HepG2 (cell line): ENCODE measurements around the gene SLC6A9. TPM values are rescaled to one million over a fixed set of nuclear protein-coding genes. Genes with fewer than 3 reads are reported as not detected.

ENCODE experiments used
- ATAC-seq: fragments of 200-7000 bp; cut with Tn5 transposase; 3 replicates; pipeline ENCODE4 v1.9.1; 2020; ENCODE audit warnings: mild to moderate bottlenecking, moderate library complexity
- BruUV-seq: library from RNA; stranded (reverse); fragments of 400-500 nt; replicated peaks from 2 replicates; lab custom pipeline; 2021; lab: Mats Ljungman, UMichigan
- CTCF ChIA-PET: fragments of 300-600 bp; formaldehyde crosslinking; extraction: SDS; loops from one replicate; lab custom pipeline; 2021; ENCODE audit warnings: low total read pairs, inconsistent platforms, low intra/inter-chr PET ratio; lab: Yijun Ruan, JAX
- POLR2A ChIA-PET: fragments of 350-600 bp; sonication (Branson Sonifier 250); formaldehyde crosslinking; loops from one replicate; lab custom pipeline; 2020; ENCODE audit warnings: antibody characterized with exemption, inconsistent platforms; lab: Yijun Ruan, JAX
- DNase-seq: peaks from one replicate; pipeline ENCODE4 v3.0.0-alpha.2; 2015; ENCODE audit warnings: low spot score
- FAIRE-seq: peaks from 3 replicates; lab custom pipeline; 2011; peaks lifted over from hg19 to GRCh38; lab: Jason Lieb, UNC
- H2AFZ ChIP-seq: one replicate; pipeline ENCODE4 v1.6.1; 2011; ENCODE audit warnings: low read length, inconsistent platforms
- H3K27ac ChIP-seq: fragments of 300-600 bp; 3 replicates; pipeline ENCODE4 v1.8.0; 2011; ENCODE audit warnings: mixed run types, mild to moderate bottlenecking, mixed read lengths, low read length, inconsistent platforms; ENCODE audit not compliant: insufficient read depth; ENCODE audit errors: extremely low read length
- H3K27me3 ChIP-seq, 2 experiments: fragments of 200-600 bp in 1 of 2; 2 replicates in 1 of 2; 3 replicates in 1 of 2; pipeline versions ENCODE4 v1.6.0 to v1.8.0; 2011; ENCODE audit warnings: low read length in 2 of 2, mild to moderate bottlenecking in 2 of 2, moderate library complexity in 2 of 2, inconsistent platforms in 1 of 2; ENCODE audit not compliant: insufficient read depth in 2 of 2, control insufficient read depth in 1 of 2
- H3K36me3 ChIP-seq, 2 experiments: fragments of 200-600 bp in 1 of 2; replicated peaks in 1 of 2; 2 replicates in 1 of 2; 3 replicates in 1 of 2; pipeline versions ENCODE4 v1.5.1 to v1.8.0; 2011; ENCODE audit warnings: low read length in 2 of 2, inconsistent platforms in 1 of 2; ENCODE audit not compliant: insufficient read depth in 2 of 2, control insufficient read depth in 1 of 2
- H3K4me1 ChIP-seq: 2 replicates; pipeline ENCODE4 v1.5.1; 2012; ENCODE audit warnings: low read length, inconsistent platforms; ENCODE audit not compliant: insufficient read depth
- H3K4me2 ChIP-seq: 2 replicates; pipeline ENCODE4 v1.6.0; 2011; ENCODE audit warnings: low read depth, low read length, inconsistent platforms
- H3K4me3 ChIP-seq, 3 experiments: fragments of 200-600 bp in 1 of 3; sonication (generic), shearing (Covaris generic) in 1 of 3; replicated peaks in 1 of 3; 2 replicates each; pipeline ENCODE4 v1.5.1; 2011 to 2016; ENCODE audit warnings: low read length in 3 of 3, inconsistent platforms in 2 of 3, low read depth in 2 of 3, mild to moderate bottlenecking in 2 of 3, control low read depth in 1 of 3, mixed read lengths in 1 of 3; ENCODE audit not compliant: insufficient read depth in 1 of 3
- H3K79me2 ChIP-seq: one replicate; pipeline ENCODE4 v1.6.1; 2011; ENCODE audit warnings: low read length, inconsistent platforms; ENCODE audit not compliant: insufficient read depth
- H3K9ac ChIP-seq: 2 replicates; pipeline ENCODE4 v1.6.0; 2011; ENCODE audit warnings: mild to moderate bottlenecking, low read depth, low read length, inconsistent platforms; ENCODE audit not compliant: insufficient read depth
- H3K9me3 ChIP-seq: 2 replicates; pipeline ENCODE4 v1.5.1; 2012; ENCODE audit warnings: mild to moderate bottlenecking, low read length
- H4K20me1 ChIP-seq: 2 replicates; pipeline ENCODE4 v1.6.0; 2011; ENCODE audit warnings: inconsistent platforms, mild to moderate bottlenecking, low read length, moderate library complexity; ENCODE audit not compliant: insufficient read depth
- BATF2 ChIP-seq: sonication (generic); formaldehyde crosslinking; IDR thresholded peaks from 2 replicates; pipeline ENCODE4 v1.8.0; 2022; ENCODE audit warnings: mild to moderate bottlenecking, missing genetic modification reagents, moderate library complexity
- CTCF ChIP-seq: sonication (generic); formaldehyde crosslinking; IDR thresholded peaks from 2 replicates; pipeline ENCODE4 v1.5.0; 2020; ENCODE audit warnings: mild to moderate bottlenecking, missing genetic modification reagents, moderate library complexity
- E2F2 ChIP-seq: sonication (generic); formaldehyde crosslinking; IDR thresholded peaks from 2 replicates; pipeline ENCODE4 v1.4.0; 2020; ENCODE audit warnings: missing genetic modification reagents, borderline replicate concordance
- ETV5 ChIP-seq: IDR thresholded peaks from 2 replicates; pipeline ENCODE4 v1.6.1; 2018; ENCODE audit warnings: missing biosample characterization, missing genetic modification reagents, inconsistent platforms, borderline replicate concordance
- IKZF4 ChIP-seq: sonication (generic); formaldehyde crosslinking; IDR thresholded peaks from 2 replicates; pipeline ENCODE4 v1.5.1; 2020; ENCODE audit warnings: borderline replicate concordance, mild to moderate bottlenecking, low read depth, missing genetic modification reagents; ENCODE audit errors: not compliant biosample characterization
- PAX8 ChIP-seq: sonication (generic); formaldehyde crosslinking; IDR thresholded peaks from 2 replicates; pipeline ENCODE4 v1.8.0; 2022; ENCODE audit warnings: mild to moderate bottlenecking, missing genetic modification reagents, borderline replicate concordance
- POLR2A ChIP-seq, 2 experiments: IDR thresholded peaks; 2 replicates each; pipeline ENCODE4 v1.6.1; 2011; ENCODE audit warnings: low read depth in 2 of 2, low read length in 2 of 2, mild to moderate bottlenecking in 1 of 2, moderate library complexity in 1 of 2; ENCODE audit not compliant: insufficient read depth in 1 of 2
- SRSF1 ChIP-seq: fragments of 200-400 bp; formaldehyde crosslinking; optimal IDR thresholded peaks from 2 replicates; pipeline ENCODE3; 2017; ENCODE audit warnings: mild to moderate bottlenecking, low read depth, low read length, moderate library complexity
- STAT5B ChIP-seq: sonication (generic); formaldehyde crosslinking; IDR thresholded peaks from 2 replicates; pipeline ENCODE4 v1.4.0; 2020; ENCODE audit warnings: missing genetic modification reagents
- ZBTB38 ChIP-seq: sonication (generic); formaldehyde crosslinking; IDR thresholded peaks from 2 replicates; pipeline ENCODE4 v1.5.1; 2020; ENCODE audit warnings: mild to moderate bottlenecking, missing genetic modification reagents
- ZNF180 ChIP-seq: sonication (generic); formaldehyde crosslinking; IDR thresholded peaks from 2 replicates; pipeline ENCODE4 v1.4.0; 2020; ENCODE audit warnings: low read depth, missing genetic modification reagents, borderline replicate concordance
- ZNF225 ChIP-seq: sonication (generic); formaldehyde crosslinking; IDR thresholded peaks from 2 replicates; pipeline ENCODE4 v1.4.0; 2020; ENCODE audit warnings: mild to moderate bottlenecking, missing genetic modification reagents
- ZNF530 ChIP-seq: sonication (generic); formaldehyde crosslinking; IDR thresholded peaks from 2 replicates; pipeline ENCODE4 v1.5.0; 2020; ENCODE audit warnings: low read depth, mild to moderate bottlenecking, missing genetic modification reagents
- ZNF614 ChIP-seq: IDR thresholded peaks from 2 replicates; pipeline ENCODE4 v1.6.1; 2018; ENCODE audit warnings: missing biosample characterization, missing genetic modification reagents, inconsistent platforms, borderline replicate concordance
- ZNF747 ChIP-seq: sonication (generic); formaldehyde crosslinking; IDR thresholded peaks from 2 replicates; pipeline ENCODE4 v1.8.1; 2023; ENCODE audit warnings: missing genetic modification reagents, mild to moderate bottlenecking, borderline replicate concordance
- ZSCAN22 ChIP-seq: sonication (generic); formaldehyde crosslinking; IDR thresholded peaks from 2 replicates; pipeline ENCODE4 v1.4.0; 2020; ENCODE audit warnings: mild to moderate bottlenecking, missing genetic modification reagents
- WGBS: methylation state at CpG from one replicate; pipeline ENCODE4 v1.1.6; 2017; ENCODE audit warnings: low lambda C conversion rate; 5-methylcytosine and 5-hydroxymethylcytosine counted together
- in situ Hi-C: cut with HindIII; loops from 2 replicates; pipeline ENCODE4 v1.10.0; 2017; ENCODE audit warnings: low pct_unique_long_range_greater_than_20kb; ENCODE audit not compliant: extremely low pct_ligation_motif_present
- intact Hi-C: fragments of 100-400 bp; cut with micrococcal nuclease; formaldehyde crosslinking; loops from one replicate; pipeline ENCODE4 v1.10.0; 2022; ENCODE audit not compliant: unreplicated experiment
- polyA plus RNA-seq, 8 experiments: library from polyadenylated mRNA; depleted of rRNA in 3 of 8; stranded (reverse) in 7 of 8; unstranded in 1 of 8; fragments of >200 nt; fragmentation: Illumina TruSeq in 4 of 8; extraction: Trizol in 4 of 8; gene quantifications; 2 replicates each; pipeline versions ENCODE4 v1.2.1 to v1.2.3, GENCODE V29; 2011 to 2016; ENCODE audit warnings: low read depth in 4 of 8, missing spikeins in 1 of 8, mixed read lengths in 1 of 8; ENCODE audit not compliant: insufficient read depth in 1 of 8
- total RNA-seq, 5 experiments: library from RNA; depleted of rRNA; stranded (reverse); fragments of >200 nt; fragmentation: Illumina TruSeq; extraction: Trizol; gene quantifications; 2 replicates each; pipeline ENCODE4 v1.2.3, GENCODE V29; 2016; ENCODE audit warnings: low read depth in 1 of 5

Gene SLC6A9
- total and polyA plus RNA-seq, 2 of the 13 experiments (the other 11 are each of a cell fraction or from before 2014, with no cell fraction given), result 8.5 to 9.9 TPM

GRCh38 chr1:43991200-43991475, 40.1 kb downstream of the SLC6A9 start (continued):
- TF ChIP-seq BATF2 (CRISPR knock-in tag) (no peak), E2F2 (CRISPR knock-in tag) (no peak), ZNF180 (CRISPR knock-in tag) (no peak)

GRCh38 chr1:43990271-43991199, 40.7 kb downstream of the SLC6A9 start:
- TF ChIP-seq PAX8 (CRISPR knock-in tag) (no peak), SRSF1 (peak; percentile 11), ZNF747 (0 out of 2 replicates have a peak, but pooled peaks have one; percentile 13), IKZF4 (CRISPR knock-in tag) (no peak), ZBTB38 (CRISPR knock-in tag) (no peak), STAT5B (CRISPR knock-in tag) (no peak), ZNF614 (CRISPR knock-in tag) (no peak), ZNF530 (no peak), ZSCAN22 (CRISPR knock-in tag) (peak; percentile 96), ZNF225 (no peak), ETV5 (CRISPR knock-in tag) (no peak), POLR2A (IDR thresholded peaks at IDR 0.05; ENCODE audit: insufficient read depth in 1 of 2, low read depth in 2 of 2, low read length in 2 of 2) (0 out of 4 replicates have a peak, but pooled peaks of 1 of the 2 experiments have one; percentile 33), CTCF (CRISPR knock-in tag) (peak; percentile 24; the same call in 1 of the 2 replicates)
- H3K27ac ChIP-seq, result peak overlapping the region; percentile 54
- H3K9me3 ChIP-seq, result no peaks in the 10 kb centered on the region
- H3K27me3 ChIP-seq, result no peaks in the 10 kb centered on the region
- H4K20me1 ChIP-seq, result no peaks in the 10 kb centered on the region
- ATAC-seq (peak; percentile 1), FAIRE-seq (no peak), DNase-seq (no peak)
- in situ Hi-C loops, result no loop called here
- BruUV-seq, result no TSS peak
- H3K9ac ChIP-seq, result peak overlapping the region; percentile 56
- no peaks in the 10 kb centered on the region for H3K79me2 ChIP-seq
- H3K4me1 ChIP-seq, result peaks cover 62% of the 10 kb centered on the region
- intact Hi-C loops, result no loop called here
- ChIA-PET POLR2A (interaction anchor here (0.9 to 4.3 kb wide), 2 partner anchors 13 to 15 kb away, joined by 3 to 32 read pairs; partner anchors contain the start of genes ATP6V0B and B4GALT2), CTCF (no interaction called here)
- H3K4me3 ChIP-seq, result peak overlapping the region; percentile 52 to 77 (median 75)
- peak overlapping the region; percentile 89 for H3K4me2 ChIP-seq
- H3K36me3 ChIP-seq, result peaks cover 3 to 7% of the 10 kb centered on the region in 2 experiments; a peak in 2 of 5 replicates
- H2AFZ ChIP-seq, result no peak overlapping the region
- 82% methylated on average over 14 of the region's 19 CpGs for WGBS
